ENCODE measurements around the gene ATF6. TPM values are rescaled to one million over a fixed set of nuclear protein-coding genes. Genes with fewer than 3 reads are reported as not detected.

The ATF6 gene
- total RNA-seq, 1 experiment from 2014 or later, result 20.9 TPM

- intact Hi-C loops (cut with micrococcal nuclease), result no loop called here
- no peak overlapping the region for H2AFZ ChIP-seq (ENCODE audit: low read depth, low read length, poor library complexity, severe bottlenecking)
- no peaks in the 10 kb centered on the region for H4K20me1 ChIP-seq (ENCODE audit: insufficient read depth)
- no peak for TF ChIP-seq RAD21 (IDR thresholded peaks at IDR 0.05; ENCODE audit: low read depth)
- no peak for TF ChIP-seq ELF1 (IDR thresholded peaks at IDR 0.05; ENCODE audit: borderline replicate concordance, low read depth)
- TF ChIP-seq EZH2 (IDR thresholded peaks at IDR 0.05), result no peak
- no peak for TF ChIP-seq SIN3A (IDR thresholded peaks at IDR 0.05; ENCODE audit: low read depth)
- TF ChIP-seq SRF (IDR thresholded peaks at IDR 0.05; ENCODE audit: low read depth), result no peak
- no peak for TF ChIP-seq ZFX (IDR thresholded peaks at IDR 0.05)
- TF ChIP-seq CTCF (IDR thresholded peaks at IDR 0.05 in 2 of 3, conservative IDR thresholded peaks at IDR 0.05 in 1 of 3; ENCODE audit: borderline replicate concordance in 1 of 3, insufficient read depth in 1 of 3, low read depth in 2 of 3, low read length in 2 of 3), result no peak
- no peak overlapping the region for H3K9ac ChIP-seq (ENCODE audit: low read length)
- no peaks in the 10 kb centered on the region for H3K27me3 ChIP-seq (ENCODE audit: insufficient read depth, low read length)
- no peak overlapping the region for H3K27ac ChIP-seq (ENCODE audit: low read depth, low read length)
- no peak overlapping the region for H3K4me2 ChIP-seq (ENCODE audit: low read length)
- no peaks in the 10 kb centered on the region for H3K9me3 ChIP-seq (ENCODE audit: control insufficient read depth in 1 of 2, insufficient read depth in 1 of 2, low read depth in 1 of 2, low read length in 2 of 2)
- ATAC-seq (no peak), DNase-seq (ENCODE audit: low read depth, low spot score) (no peak)
- H3K9me2 ChIP-seq (ENCODE audit: insufficient read depth), result no peaks in the 10 kb centered on the region
- H3K4me1 ChIP-seq (ENCODE audit: control insufficient read depth in 1 of 2, insufficient read depth in 2 of 2, low read length in 2 of 2), result no peaks in the 10 kb centered on the region
- RAD21 ChIA-PET (ENCODE audit: low non-redundant PET in 1 of 2, low total read pairs in 2 of 2, uncharacterized antibody in 2 of 2, unreplicated experiment in 2 of 2), result no interaction called here
- POLR2A ChIA-PET, result no interaction called here
- no TSS peak for BruUV-seq (replicated peaks)
- H3K79me2 ChIP-seq (ENCODE audit: insufficient read depth, low read length), result peaks cover 31% of the 10 kb centered on the region
- peaks cover 0 to 4% of the 10 kb centered on the region in 2 experiments; a peak in 2 of 4 replicates for H3K36me3 ChIP-seq (ENCODE audit: control insufficient read depth in 1 of 2, insufficient read depth in 2 of 2, low read length in 2 of 2)
- H3K4me3 ChIP-seq (replicated peaks in 1 of 2; ENCODE audit: low read depth in 1 of 2, low read length in 2 of 2), result no peak overlapping the region
- CTCF ChIA-PET, result no interaction called here
Measured at GRCh38 chr1:161779393-161779792, 13.3 kb downstream of the ATF6 start.

DNA sequence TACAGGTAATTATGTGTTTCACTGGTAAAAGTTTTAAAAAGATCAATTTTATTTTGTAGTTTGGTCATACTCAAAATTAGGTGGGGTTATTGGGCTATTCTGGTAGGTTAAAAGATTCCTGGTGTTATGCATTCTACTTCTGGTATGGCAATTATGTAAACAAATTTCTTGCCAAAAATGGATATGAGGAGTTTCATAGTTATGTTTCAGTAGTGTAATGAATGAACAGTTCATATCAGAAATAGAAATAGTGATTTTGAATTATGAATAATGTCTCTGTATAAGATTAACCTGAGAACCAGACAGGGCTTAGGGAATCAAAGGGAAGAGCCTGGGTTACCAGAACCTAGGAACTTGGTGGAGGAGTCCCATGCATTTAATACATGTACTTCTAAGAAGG is 15.9 kb downstream of the ATF6 start:
- TF ChIP-seq YY1 (IDR thresholded peaks at IDR 0.05; ENCODE audit: extremely low read depth, insufficient replicate concordance, low read depth, low read length) (no peak), CTCF (IDR thresholded peaks at IDR 0.05 in 2 of 3, conservative IDR thresholded peaks at IDR 0.05 in 1 of 3; ENCODE audit: borderline replicate concordance in 1 of 3, insufficient read depth in 1 of 3, low read depth in 2 of 3, low read length in 2 of 3) (no peak), POLR2A (IDR thresholded peaks at IDR 0.05; ENCODE audit: borderline replicate concordance, extremely low read depth, insufficient read depth, insufficient read length) (no peak), CBX3 (IDR thresholded peaks at IDR 0.05; ENCODE audit: low read depth) (no peak), POLR2AphosphoS5 (IDR thresholded peaks at IDR 0.05; ENCODE audit: low read depth, low read length) (no peak), EZH2phosphoT487 (IDR thresholded peaks at IDR 0.05; ENCODE audit: borderline replicate concordance) (no peak), EZH2 (IDR thresholded peaks at IDR 0.05) (no peak), ELF1 (IDR thresholded peaks at IDR 0.05; ENCODE audit: borderline replicate concordance, low read depth) (no peak), ZFX (IDR thresholded peaks at IDR 0.05) (no peak)
- TF ChIP-seq, protein P1, sequence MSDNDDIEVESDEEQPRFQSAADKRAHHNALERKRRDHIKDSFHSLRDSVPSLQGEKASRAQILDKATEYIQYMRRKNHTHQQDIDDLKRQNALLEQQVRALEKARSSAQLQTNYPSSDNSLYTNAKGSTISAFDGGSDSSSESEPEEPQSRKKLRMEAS (IDR thresholded peaks at IDR 0.05), result no peak
- Histone ChIP-seq H3K27ac (ENCODE audit: low read depth, low read length) (no peak overlapping the region), H3K36me3 (ENCODE audit: control insufficient read depth in 1 of 2, insufficient read depth in 2 of 2, low read length in 2 of 2) (peaks cover 0 to 10% of the 10 kb centered on the region in 2 experiments; a peak in 2 of 4 replicates), H2AFZ (ENCODE audit: low read depth, low read length, poor library complexity, severe bottlenecking) (no peak overlapping the region), H4K20me1 (ENCODE audit: insufficient read depth) (no peaks in the 10 kb centered on the region), H3K27me3 (ENCODE audit: insufficient read depth, low read length) (no peaks in the 10 kb centered on the region), H3K79me2 (ENCODE audit: insufficient read depth, low read length) (peaks cover 11% of the 10 kb centered on the region; the same call in 1 of the 2 replicates), H3K9ac (ENCODE audit: low read length) (no peak overlapping the region), H3K9me2 (ENCODE audit: insufficient read depth) (no peaks in the 10 kb centered on the region), H3K4me2 (ENCODE audit: low read length) (no peak overlapping the region), H3K4me1 (ENCODE audit: control insufficient read depth in 1 of 2, insufficient read depth in 2 of 2, low read length in 2 of 2) (no peaks in the 10 kb centered on the region), H3K9me3 (ENCODE audit: control insufficient read depth in 1 of 2, insufficient read depth in 1 of 2, low read depth in 1 of 2, low read length in 2 of 2) (no peaks in the 10 kb centered on the region), H3K4me3 (replicated peaks in 1 of 2; ENCODE audit: low read depth in 1 of 2, low read length in 2 of 2) (no peak overlapping the region)
- ATAC-seq (no peak), DNase-seq (ENCODE audit: low read depth, low spot score) (no peak)
- ChIA-PET RAD21 (ENCODE audit: low non-redundant PET in 1 of 2, low total read pairs in 2 of 2, uncharacterized antibody in 2 of 2, unreplicated experiment in 2 of 2) (no interaction called here), POLR2A (no interaction called here), CTCF (interaction anchor here (2.7 kb wide), 1 partner anchor 10 kb away, joined by 9 read pairs; no protein-coding TSS in a partner anchor)
- no TSS peak for BruUV-seq (replicated peaks)
- intact Hi-C loops (cut with micrococcal nuclease), result no loop called here

Measured in HCT116 (cell line).